Epithelial cell of proximal tubule (primary cell): ENCODE measurements around the gene SLC7A14. TPM values are rescaled to one million over a fixed set of nuclear protein-coding genes. Genes with fewer than 3 reads are reported as not detected.

Source experiments
- DNase-seq: peaks from one replicate; pipeline ENCODE4 v3.0.0-alpha.2; 2011; ENCODE audit warnings: low read depth
- H3K4me3 ChIP-seq: 2 replicates; pipeline ENCODE4 v1.5.1; 2011; ENCODE audit warnings: low read depth, mild to moderate bottlenecking, low read length
- CTCF ChIP-seq: conservative IDR thresholded peaks from 2 replicates; pipeline ENCODE4 v1.5.1; 2012; ENCODE audit warnings: low read depth, mild to moderate bottlenecking, low read length
- total RNA-seq: library from RNA; depleted of rRNA; stranded (reverse); fragments of >200 nt; gene quantifications from 2 replicates; pipeline ENCODE4 v1.2.3, GENCODE V29; 2015

Gene SLC7A14
- total RNA-seq, 1 donor from 2014 or later: 0.12 TPM

DNA sequence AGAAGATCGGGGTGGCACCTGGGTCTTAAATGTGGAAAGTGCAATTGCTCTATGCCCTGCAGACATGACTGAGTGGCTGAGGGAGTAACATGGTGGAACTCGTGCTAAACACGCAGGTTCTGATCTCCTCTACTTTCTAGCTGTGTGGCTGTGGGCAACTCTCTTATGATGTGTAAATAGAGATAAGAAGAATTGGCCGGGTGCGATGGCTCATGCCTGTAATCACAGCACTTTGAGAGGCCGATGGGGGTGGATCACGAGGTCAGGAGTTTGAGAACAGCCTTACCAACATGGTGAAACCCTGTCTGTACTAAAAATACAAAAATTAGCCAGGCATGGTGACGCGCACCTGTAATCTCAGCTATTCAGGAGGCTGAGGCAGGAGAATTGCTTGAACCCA, 99.5 kb downstream of the SLC7A14 start:
- DNase-seq: no peak
- no peak for TF ChIP-seq CTCF
- H3K4me3 ChIP-seq: no peak overlapping the region

DNA sequence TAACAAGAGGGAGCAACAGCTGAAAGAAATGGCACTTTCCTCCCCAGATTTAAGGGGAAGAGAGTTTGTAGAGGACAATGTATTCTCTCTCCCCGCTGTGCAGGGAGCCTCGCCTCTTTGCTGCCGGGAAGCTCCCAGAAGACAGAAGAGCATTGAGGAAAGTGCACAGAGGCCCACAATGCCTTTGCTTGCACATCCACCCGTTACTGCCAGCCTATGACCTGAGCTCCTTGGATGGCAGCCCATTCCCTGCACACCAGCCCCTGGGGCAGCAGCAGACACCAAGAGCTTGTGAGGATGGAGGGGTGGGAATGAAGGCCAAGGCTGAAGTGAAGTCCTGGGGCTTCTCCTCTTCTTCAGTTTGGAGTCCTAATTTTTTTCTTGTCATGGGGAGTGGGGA, 100.2 kb downstream of the SLC7A14 start:
- no peak overlapping the region for H3K4me3 ChIP-seq
- no peak for DNase-seq
- TF ChIP-seq CTCF: no peak

- TF ChIP-seq CTCF: no peak
- DNase-seq: no peak
- H3K4me3 ChIP-seq: no peak overlapping the region
Observed at GRCh38 chr3:170485294-170485693, 100.6 kb downstream of the SLC7A14 start.

- H3K4me3 ChIP-seq: no peak overlapping the region
- TF ChIP-seq CTCF: no peak
Observed at GRCh38 chr3:170484869-170485268, 101.0 kb downstream of the SLC7A14 start.

GRCh38 chr3:170483485-170484262, 102.2 kb downstream of the SLC7A14 start:
- no peak for DNase-seq
- no peak overlapping the region for H3K4me3 ChIP-seq
- peak; percentile 37 for TF ChIP-seq CTCF

More at GRCh38 chr3:170484869-170485268, 101.0 kb downstream of the SLC7A14 start:
- DNase-seq: no peak

- TF ChIP-seq CTCF: no peak
- no peak overlapping the region for H3K4me3 ChIP-seq
- no peak for DNase-seq
Observed at GRCh38 chr3:170482199-170482598, 103.7 kb downstream of the SLC7A14 start.

- no peak overlapping the region for H3K4me3 ChIP-seq
- no peak for DNase-seq
- no peak for TF ChIP-seq CTCF
Observed at GRCh38 chr3:170480111-170480510, 105.8 kb downstream of the SLC7A14 start.
